Measurements from ENCODE around the gene DENND2A.

DNA sequence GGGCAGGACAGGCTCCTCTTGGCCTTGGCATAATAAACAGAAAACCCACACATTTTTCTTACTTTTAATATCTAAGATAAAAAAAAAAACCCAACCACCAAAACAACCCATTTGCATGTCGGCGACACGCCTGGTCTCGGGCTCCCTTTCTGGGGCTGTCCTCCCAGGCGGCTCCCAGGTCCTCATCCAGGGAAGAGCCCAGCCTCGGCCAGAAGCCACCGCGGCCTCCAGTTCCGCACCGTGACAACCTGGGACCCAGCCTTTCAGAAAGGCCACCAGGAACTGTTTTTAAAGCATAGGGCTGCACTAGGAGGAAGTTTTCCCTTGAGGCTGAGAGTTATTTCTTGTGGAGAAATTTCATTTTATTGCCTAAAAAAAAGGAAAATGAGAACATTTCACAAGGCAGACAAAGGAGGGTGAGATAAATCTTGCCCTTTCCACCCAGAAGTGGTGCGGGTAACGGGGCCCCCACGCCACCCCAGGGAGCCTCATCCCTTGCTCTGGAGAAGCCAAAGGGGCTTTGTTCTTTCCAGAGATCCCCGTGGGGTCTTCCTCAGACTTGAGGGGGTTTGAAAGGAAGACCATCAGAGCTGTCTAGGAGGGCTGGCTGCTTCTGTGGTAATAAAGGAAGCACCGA lies 122.1 kb downstream of the DENND2A start:
- no peak for TF ChIP-seq TAF1 (IDR thresholded peaks at IDR 0.05; ENCODE audit: low read depth, low read length)
- no peak for TF ChIP-seq POLR2A (IDR thresholded peaks at IDR 0.05; ENCODE audit: low read depth, low read length)
